ENCODE results near the gene MEP1B.

Gene MEP1B

GRCh38 chr18:32158108-32158624 is 31.7 kb upstream of the MEP1B start (continued):
- TF ChIP-seq ATF2 (tag by site-specific recombination; IDR thresholded peaks at IDR 0.05; ENCODE audit: low read depth), result no peak
- TF ChIP-seq ZNF121 (tag by site-specific recombination; IDR thresholded peaks at IDR 0.05), result no peak; the same call in 1 of the 2 replicates
- TF ChIP-seq ZSCAN30 (tag by site-specific recombination; IDR thresholded peaks at IDR 0.05), result peak; percentile 73
- TF ChIP-seq ZNF473 (tag by site-specific recombination; IDR thresholded peaks at IDR 0.05), result no peak
- TF ChIP-seq PRDM6 (tag by site-specific recombination; IDR thresholded peaks at IDR 0.05), result peak; percentile 64; the same call in 1 of the 2 replicates
- no peak for TF ChIP-seq ZNF701 (tag by site-specific recombination; IDR thresholded peaks at IDR 0.05)
- peak; percentile 70; the same call in 1 of the 2 replicates for TF ChIP-seq GFI1B (tag by site-specific recombination; IDR thresholded peaks at IDR 0.05)
- TF ChIP-seq PRDM10 (tag by site-specific recombination; IDR thresholded peaks at IDR 0.05), result peak; percentile 50
- TF ChIP-seq FEZF1 (tag by site-specific recombination; IDR thresholded peaks at IDR 0.05), result peak; percentile 87
- TF ChIP-seq OSR2 (tag by site-specific recombination; IDR thresholded peaks at IDR 0.05), result no peak
- no peak for TF ChIP-seq ZNF623 (tag by site-specific recombination; IDR thresholded peaks at IDR 0.05)
- TF ChIP-seq GLI4 (tag by site-specific recombination; IDR thresholded peaks at IDR 0.05), result no peak
- peak; percentile 36; the same call in 1 of the 2 replicates for TF ChIP-seq ZBTB20 (tag by site-specific recombination; IDR thresholded peaks at IDR 0.05)
- TF ChIP-seq TRIM28 (IDR thresholded peaks at IDR 0.05; ENCODE audit: borderline replicate concordance, low read length), result peak; percentile 97
- TF ChIP-seq ZNF692 (tag by site-specific recombination; IDR thresholded peaks at IDR 0.05), result peak; percentile 49; the same call in 1 of the 2 replicates
- TF ChIP-seq ZNF341 (tag by site-specific recombination; IDR thresholded peaks at IDR 0.05; ENCODE audit: low read depth), result peak; percentile 68
- peak; percentile 95 for TF ChIP-seq PRDM1 (tag by site-specific recombination; IDR thresholded peaks at IDR 0.05)
- peak; percentile 62 for TF ChIP-seq ZIC2 (tag by site-specific recombination; IDR thresholded peaks at IDR 0.05)
- no peak for TF ChIP-seq ZNF560 (tag by site-specific recombination; IDR thresholded peaks at IDR 0.05; ENCODE audit: borderline replicate concordance)
- peak; percentile 74 for TF ChIP-seq SP7 (tag by site-specific recombination; IDR thresholded peaks at IDR 0.05)
- no peak for TF ChIP-seq ZNF558 (tag by site-specific recombination; IDR thresholded peaks at IDR 0.05)
- TF ChIP-seq ZNF302 (tag by site-specific recombination; IDR thresholded peaks at IDR 0.05; ENCODE audit: low read depth), result no peak
- peak; percentile 59 for TF ChIP-seq ZNF843 (tag by site-specific recombination; IDR thresholded peaks at IDR 0.05)
- peak; percentile 90 for TF ChIP-seq ZEB2 (tag by site-specific recombination; IDR thresholded peaks at IDR 0.05)
- TF ChIP-seq ZNF175 (tag by site-specific recombination; IDR thresholded peaks at IDR 0.05), result no peak
- TF ChIP-seq REST (tag by site-specific recombination; IDR thresholded peaks at IDR 0.05), result peak; percentile 43; the same call in 1 of the 2 replicates

Measured in HEK293 (cell line).